SK-N-SH treated with all-trans-retinoic acid at 6 μM for 48 hours (cell line): Measurements from ENCODE around the gene CSTF3.

Experiments
- ARNTL ChIP-seq: fragments of 450-650 bp; formaldehyde crosslinking; IDR thresholded peaks from 2 replicates; pipeline ENCODE4 v1.5.0; 2020; ENCODE audit warnings: low read depth, mild to moderate bottlenecking, moderate library complexity, borderline replicate concordance
- ESRRG ChIP-seq: fragments of 250-450 bp; sonication (Bioruptor Pico); IDR thresholded peaks from 2 replicates; pipeline ENCODE4 v1.6.1; 2021; ENCODE audit warnings: mild to moderate bottlenecking
- PPARA ChIP-seq: fragments of 250-450 bp; sonication (Bioruptor Pico); IDR thresholded peaks from 2 replicates; pipeline ENCODE4 v1.5.0; 2020; ENCODE audit warnings: mild to moderate bottlenecking, borderline replicate concordance
- RARB ChIP-seq: fragments of 250-450 bp; sonication (Bioruptor Pico); IDR thresholded peaks from 2 replicates; pipeline ENCODE4 v1.8.0; 2021; ENCODE audit warnings: mild to moderate bottlenecking, moderate library complexity
- SNAI2 ChIP-seq: fragments of 250-450 bp; sonication (Bioruptor Pico); IDR thresholded peaks from 2 replicates; pipeline ENCODE4 v1.5.0; 2020; ENCODE audit warnings: mild to moderate bottlenecking, moderate library complexity
- TSHZ2 ChIP-seq: fragments of 250-450 bp; sonication (Bioruptor Pico); IDR thresholded peaks from 2 replicates; pipeline ENCODE4 v1.5.0; 2020; ENCODE audit warnings: mild to moderate bottlenecking, moderate library complexity
- ZFP30 ChIP-seq: fragments of 450-650 bp; formaldehyde crosslinking; IDR thresholded peaks from 2 replicates; pipeline ENCODE4 v1.5.0; 2022; ENCODE audit warnings: mild to moderate bottlenecking, moderate library complexity
- ZNF70 ChIP-seq: fragments of 450-650 bp; formaldehyde crosslinking; IDR thresholded peaks from 2 replicates; pipeline ENCODE4 v1.5.0; 2020; ENCODE audit warnings: mild to moderate bottlenecking, moderate library complexity
- ZNF8 ChIP-seq: fragments of 450-650 bp; formaldehyde crosslinking; IDR thresholded peaks from 2 replicates; pipeline ENCODE4 v1.5.0; 2020; ENCODE audit warnings: mild to moderate bottlenecking, moderate library complexity
- TF ChIP-seq, protein P1 (sequence below): fragments of 250-450 bp; sonication (Bioruptor Pico); IDR thresholded peaks from 2 replicates; pipeline ENCODE4 v1.8.0; 2020; ENCODE audit warnings: mild to moderate bottlenecking, moderate library complexity, borderline replicate concordance

- TF ChIP-seq ESRRG (no peak), SNAI2 (CRISPR knock-in tag) (no peak), RARB (no peak), PPARA (CRISPR knock-in tag) (no peak), ZNF70 (CRISPR knock-in tag) (no peak), ZFP30 (CRISPR knock-in tag) (no peak), ARNTL (CRISPR knock-in tag) (no peak), ZNF8 (no peak), TSHZ2 (CRISPR knock-in tag) (no peak)
- TF ChIP-seq, protein P1, sequence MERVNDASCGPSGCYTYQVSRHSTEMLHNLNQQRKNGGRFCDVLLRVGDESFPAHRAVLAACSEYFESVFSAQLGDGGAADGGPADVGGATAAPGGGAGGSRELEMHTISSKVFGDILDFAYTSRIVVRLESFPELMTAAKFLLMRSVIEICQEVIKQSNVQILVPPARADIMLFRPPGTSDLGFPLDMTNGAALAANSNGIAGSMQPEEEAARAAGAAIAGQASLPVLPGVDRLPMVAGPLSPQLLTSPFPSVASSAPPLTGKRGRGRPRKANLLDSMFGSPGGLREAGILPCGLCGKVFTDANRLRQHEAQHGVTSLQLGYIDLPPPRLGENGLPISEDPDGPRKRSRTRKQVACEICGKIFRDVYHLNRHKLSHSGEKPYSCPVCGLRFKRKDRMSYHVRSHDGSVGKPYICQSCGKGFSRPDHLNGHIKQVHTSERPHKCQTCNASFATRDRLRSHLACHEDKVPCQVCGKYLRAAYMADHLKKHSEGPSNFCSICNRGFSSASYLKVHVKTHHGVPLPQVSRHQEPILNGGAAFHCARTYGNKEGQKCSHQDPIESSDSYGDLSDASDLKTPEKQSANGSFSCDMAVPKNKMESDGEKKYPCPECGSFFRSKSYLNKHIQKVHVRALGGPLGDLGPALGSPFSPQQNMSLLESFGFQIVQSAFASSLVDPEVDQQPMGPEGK: no peak
Observed at GRCh38 chr11:33064866-33065265, 96.4 kb downstream of the CSTF3 start.
